ENCODE measurements around the gene HLTF. TPM values are rescaled to one million over a fixed set of nuclear protein-coding genes. Genes with fewer than 3 reads are reported as not detected.

Gene HLTF
- total and polyA plus RNA-seq, 2 of the 13 experiments (the other 11 are each of a cell fraction or from before 2014, with no cell fraction given) = 12.0 to 22.9 TPM

- H2AFZ ChIP-seq (ENCODE audit: low read length) = no peak overlapping the region
- no peak overlapping the region for H3K9ac ChIP-seq (ENCODE audit: insufficient read depth, low read depth, low read length)
- BruUV-seq (replicated peaks) = no TSS peak
Measured at GRCh38 chr3:149090907-149091306, 4.6 kb upstream of the HLTF start.

More at GRCh38 chr3:149090907-149091306, 4.6 kb upstream of the HLTF start:
- H3K36me3 ChIP-seq (replicated peaks in 1 of 2; ENCODE audit: control insufficient read depth in 1 of 2, insufficient read depth in 2 of 2, low read length in 2 of 2) = no peaks in the 10 kb centered on the region
- H3K4me2 ChIP-seq (ENCODE audit: low read depth, low read length) = no peak overlapping the region
- no peak for FAIRE-seq
- no peak for ATAC-seq
- 63% methylated on average over 3 of the region's 3 CpGs for WGBS (ENCODE audit: low lambda C conversion rate)
- ChIA-PET CTCF (ENCODE audit: low intra/inter-chr PET ratio, low total read pairs) (no interaction called here), POLR2A (no interaction called here)
- H3K79me2 ChIP-seq (ENCODE audit: insufficient read depth, low read length) = no peaks in the 10 kb centered on the region
- DNase-seq (ENCODE audit: low spot score) = no peak
- intact Hi-C loops (cut with micrococcal nuclease; ENCODE audit: unreplicated experiment) (loop anchor here (5.0 kb wide), 1 partner anchor 949 kb away; no protein-coding TSS in a partner anchor), in situ Hi-C loops (cut with HindIII; ENCODE audit: extremely low pct_ligation_motif_present, low pct_unique_long_range_greater_than_20kb) (no loop called here)
- no peak overlapping the region for H3K27ac ChIP-seq (ENCODE audit: extremely low read length, insufficient read depth, low read length)
- no peaks in the 10 kb centered on the region for H3K9me3 ChIP-seq (ENCODE audit: low read length)
- H4K20me1 ChIP-seq (ENCODE audit: insufficient read depth, low read length) = no peaks in the 10 kb centered on the region
- no peak for TF ChIP-seq ZHX2 (IDR thresholded peaks at IDR 0.05; ENCODE audit: low read depth)
- no peak for TF ChIP-seq ZHX2 (CRISPR knock-in tag; IDR thresholded peaks at IDR 0.05; ENCODE audit: borderline replicate concordance)
- TF ChIP-seq ZNF382 (CRISPR knock-in tag; IDR thresholded peaks at IDR 0.05; ENCODE audit: borderline replicate concordance) = no peak
- no peak for TF ChIP-seq ZMAT5 (CRISPR knock-in tag; IDR thresholded peaks at IDR 0.05; ENCODE audit: borderline replicate concordance, low read depth)
- TF ChIP-seq ZFP36 (IDR thresholded peaks at IDR 0.05; ENCODE audit: borderline replicate concordance, low read depth, low read length, partially characterized antibody) = no peak
- TF ChIP-seq MIER3 (CRISPR knock-in tag; IDR thresholded peaks at IDR 0.05; ENCODE audit: borderline replicate concordance) = no peak
- no peak for TF ChIP-seq RORA (CRISPR knock-in tag; IDR thresholded peaks at IDR 0.05)
- no peak for TF ChIP-seq BRCA1 (CRISPR knock-in tag; IDR thresholded peaks at IDR 0.05)
- TF ChIP-seq ZNF331 (CRISPR knock-in tag; IDR thresholded peaks at IDR 0.05) = no peak
- no peak for TF ChIP-seq MTA1 (CRISPR knock-in tag; IDR thresholded peaks at IDR 0.05; ENCODE audit: borderline replicate concordance)
- no peak for TF ChIP-seq SALL1 (CRISPR knock-in tag; IDR thresholded peaks at IDR 0.05)
- TF ChIP-seq IRX3 (CRISPR knock-in tag; IDR thresholded peaks at IDR 0.05; ENCODE audit: borderline replicate concordance, low read depth) = no peak
- TF ChIP-seq PRPF4 (IDR thresholded peaks at IDR 0.05; ENCODE audit: low read depth, low read length, poor library complexity, severe bottlenecking) = no peak
- TF ChIP-seq CBX1 (IDR thresholded peaks at IDR 0.05; ENCODE audit: low read depth) = no peak
- no peak for TF ChIP-seq ZNF782 (CRISPR knock-in tag; IDR thresholded peaks at IDR 0.05; ENCODE audit: borderline replicate concordance)
- no peak for TF ChIP-seq ZNF124 (CRISPR knock-in tag; IDR thresholded peaks at IDR 0.05)
- TF ChIP-seq ZNF326 (CRISPR knock-in tag; IDR thresholded peaks at IDR 0.05; ENCODE audit: borderline replicate concordance) = no peak
- no peak for TF ChIP-seq ZFX (CRISPR knock-in tag; IDR thresholded peaks at IDR 0.05; ENCODE audit: low read depth)
- H3K4me3 ChIP-seq (replicated peaks in 1 of 3; ENCODE audit: insufficient read depth in 1 of 3, low read depth in 2 of 3, low read length in 3 of 3) = no peak overlapping the region
- no peaks in the 10 kb centered on the region; a peak in 3 of 5 replicates for H3K27me3 ChIP-seq (ENCODE audit: control insufficient read depth in 1 of 2, insufficient read depth in 2 of 2, low read length in 2 of 2)
- H3K4me1 ChIP-seq (ENCODE audit: insufficient read depth, low read length) = peaks cover 9% of the 10 kb centered on the region; the same call in 1 of the 2 replicates
